H1 (cell line): Measurements from ENCODE around the gene BRCA1. TPM values are rescaled to one million over a fixed set of nuclear protein-coding genes. Genes with fewer than 3 reads are reported as not detected.

ENCODE experiments used
- SP1 ChIP-seq: IDR thresholded peaks from 2 replicates; pipeline ENCODE4 v1.6.1; 2011; ENCODE audit warnings: low read depth, low read length
- TBP ChIP-seq: IDR thresholded peaks from 2 replicates; pipeline ENCODE4 v1.6.1; 2011; ENCODE audit warnings: low read depth, low read length, improper control_type of control experiment
- polyA plus RNA-seq, 7 experiments: library from polyadenylated mRNA; depleted of rRNA in 3 of 7; stranded (reverse) in 5 of 7; unstranded in 2 of 7; fragments of >200 nt in 5 of 7; fragments of 200-250 nt in 2 of 7; gene quantifications; 1 replicate in 5 of 7; 2 replicates in 1 of 7; 4 replicates in 1 of 7; pipeline versions ENCODE4 v1.2.1 to v1.2.3, GENCODE V29; 2011 to 2013; ENCODE audit warnings: missing spikeins in 2 of 7, mixed read lengths in 2 of 7
- total RNA-seq: library from RNA; stranded (reverse); fragmentation: NEBNext Ultra II Directional; extraction: Animal tissue kit (Norgen Biotek cat#: 25700); gene quantifications from 2 replicates; pipeline ENCODE4 v1.2.1, GENCODE V29; 2021

The BRCA1 gene
- total and polyA plus RNA-seq, 2 of the 8 experiments (the other 6 are each of a cell fraction or from before 2014, with no cell fraction given) = 30.7 to 39.2 TPM

- TF ChIP-seq SP1 (peak; percentile 72; the same call in 1 of the 2 replicates), TBP (peak; percentile 80)
These were observed 100.5 kb downstream of the BRCA1 start, which contains the start of gene RND2 (continued) for GRCh38 chr17:43024407-43025289.
